Measurements from ENCODE around the gene DNMT3A.
A peak's percentile ranks its signal among the peaks of the same experiment; 100 is the strongest.

The DNMT3A gene

GRCh38 chr2:25363733-25364132 lies 22.0 kb upstream of the DNMT3A start:
- DNase-seq, result no peak
- Histone ChIP-seq H3K27ac (ENCODE audit: insufficient read depth, low read length, poor library complexity, severe bottlenecking) (no peak overlapping the region), H3K4me1 (ENCODE audit: control insufficient read depth, insufficient read depth, low read length, poor library complexity, severe bottlenecking) (peaks cover 8% of the 10 kb centered on the region), H3K9me3 (ENCODE audit: control insufficient read depth, low read length) (no peaks in the 10 kb centered on the region), H3K36me3 (ENCODE audit: control insufficient read depth, insufficient read depth, low read length) (no peaks in the 10 kb centered on the region), H3K27me3 (replicated peaks; ENCODE audit: control insufficient read depth, insufficient read depth, low read length, poor library complexity, severe bottlenecking) (no peaks in the 10 kb centered on the region), H3K4me3 (ENCODE audit: insufficient read depth, low read depth, low read length, poor library complexity, severe bottlenecking) (no peak overlapping the region)

GRCh38 chr2:25362434-25363145 lies 20.9 kb upstream of the DNMT3A start:
- peak; percentile 38 to 50 (median 49) for DNase-seq
- peak overlapping the region; percentile 73 for H3K27ac ChIP-seq (ENCODE audit: insufficient read depth, low read length, poor library complexity, severe bottlenecking)
- H3K27me3 ChIP-seq (replicated peaks; ENCODE audit: control insufficient read depth, insufficient read depth, low read length, poor library complexity, severe bottlenecking), result no peaks in the 10 kb centered on the region
- H3K9me3 ChIP-seq (ENCODE audit: control insufficient read depth, low read length), result no peaks in the 10 kb centered on the region
- H3K36me3 ChIP-seq (ENCODE audit: control insufficient read depth, insufficient read depth, low read length), result no peaks in the 10 kb centered on the region
- H3K4me1 ChIP-seq (ENCODE audit: control insufficient read depth, insufficient read depth, low read length, poor library complexity, severe bottlenecking), result peaks cover 8% of the 10 kb centered on the region
- H3K4me3 ChIP-seq (ENCODE audit: insufficient read depth, low read depth, low read length, poor library complexity, severe bottlenecking), result peak overlapping the region; percentile 57

GRCh38 chr2:25362049-25362433 lies 20.3 kb upstream of the DNMT3A start:
- Histone ChIP-seq H3K4me1 (ENCODE audit: control insufficient read depth, insufficient read depth, low read length, poor library complexity, severe bottlenecking) (peaks cover 8% of the 10 kb centered on the region), H3K27ac (ENCODE audit: insufficient read depth, low read length, poor library complexity, severe bottlenecking) (peak overlapping the region; percentile 73), H3K4me3 (ENCODE audit: insufficient read depth, low read depth, low read length, poor library complexity, severe bottlenecking) (peak overlapping the region; percentile 57), H3K27me3 (replicated peaks; ENCODE audit: control insufficient read depth, insufficient read depth, low read length, poor library complexity, severe bottlenecking) (no peaks in the 10 kb centered on the region), H3K9me3 (ENCODE audit: control insufficient read depth, low read length) (no peaks in the 10 kb centered on the region), H3K36me3 (ENCODE audit: control insufficient read depth, insufficient read depth, low read length) (no peaks in the 10 kb centered on the region)
- DNase-seq, result peak; percentile 88 to 92 (median 89)

GRCh38 chr2:25361261-25362048 lies 19.7 kb upstream of the DNMT3A start:
- H3K36me3 ChIP-seq (ENCODE audit: control insufficient read depth, insufficient read depth, low read length), result no peaks in the 10 kb centered on the region
- peak overlapping the region; percentile 57 for H3K4me3 ChIP-seq (ENCODE audit: insufficient read depth, low read depth, low read length, poor library complexity, severe bottlenecking)
- no peaks in the 10 kb centered on the region for H3K27me3 ChIP-seq (replicated peaks; ENCODE audit: control insufficient read depth, insufficient read depth, low read length, poor library complexity, severe bottlenecking)
- peaks cover 8% of the 10 kb centered on the region for H3K4me1 ChIP-seq (ENCODE audit: control insufficient read depth, insufficient read depth, low read length, poor library complexity, severe bottlenecking)
- no peaks in the 10 kb centered on the region for H3K9me3 ChIP-seq (ENCODE audit: control insufficient read depth, low read length)
- no peak overlapping the region for H3K27ac ChIP-seq (ENCODE audit: insufficient read depth, low read length, poor library complexity, severe bottlenecking)
- DNase-seq, result no peak

GRCh38 chr2:25358836-25359235 lies 17.1 kb upstream of the DNMT3A start:
- peaks cover 8% of the 10 kb centered on the region for H3K4me1 ChIP-seq (ENCODE audit: control insufficient read depth, insufficient read depth, low read length, poor library complexity, severe bottlenecking)
- H3K27ac ChIP-seq (ENCODE audit: insufficient read depth, low read length, poor library complexity, severe bottlenecking), result no peak overlapping the region
- H3K4me3 ChIP-seq (ENCODE audit: insufficient read depth, low read depth, low read length, poor library complexity, severe bottlenecking), result no peak overlapping the region
- H3K36me3 ChIP-seq (ENCODE audit: control insufficient read depth, insufficient read depth, low read length), result no peaks in the 10 kb centered on the region
- H3K27me3 ChIP-seq (replicated peaks; ENCODE audit: control insufficient read depth, insufficient read depth, low read length, poor library complexity, severe bottlenecking), result no peaks in the 10 kb centered on the region
- H3K9me3 ChIP-seq (ENCODE audit: control insufficient read depth, low read length), result no peaks in the 10 kb centered on the region
- no peak for DNase-seq

- peaks cover 8% of the 10 kb centered on the region for H3K4me1 ChIP-seq (ENCODE audit: control insufficient read depth, insufficient read depth, low read length, poor library complexity, severe bottlenecking)
- no peak overlapping the region for H3K4me3 ChIP-seq (ENCODE audit: insufficient read depth, low read depth, low read length, poor library complexity, severe bottlenecking)
- no peaks in the 10 kb centered on the region for H3K9me3 ChIP-seq (ENCODE audit: control insufficient read depth, low read length)
- H3K27ac ChIP-seq (ENCODE audit: insufficient read depth, low read length, poor library complexity, severe bottlenecking), result no peak overlapping the region
- no peaks in the 10 kb centered on the region for H3K27me3 ChIP-seq (replicated peaks; ENCODE audit: control insufficient read depth, insufficient read depth, low read length, poor library complexity, severe bottlenecking)
- no peaks in the 10 kb centered on the region for H3K36me3 ChIP-seq (ENCODE audit: control insufficient read depth, insufficient read depth, low read length)
- DNase-seq, result no peak
These were observed 16.6 kb upstream of the DNMT3A start for GRCh38 chr2:25358249-25358815.

- Histone ChIP-seq H3K36me3 (ENCODE audit: control insufficient read depth, insufficient read depth, low read length) (no peaks in the 10 kb centered on the region), H3K9me3 (ENCODE audit: control insufficient read depth, low read length) (no peaks in the 10 kb centered on the region), H3K27me3 (replicated peaks; ENCODE audit: control insufficient read depth, insufficient read depth, low read length, poor library complexity, severe bottlenecking) (peaks cover 6% of the 10 kb centered on the region), H3K4me3 (ENCODE audit: insufficient read depth, low read depth, low read length, poor library complexity, severe bottlenecking) (no peak overlapping the region), H3K4me1 (ENCODE audit: control insufficient read depth, insufficient read depth, low read length, poor library complexity, severe bottlenecking) (no peaks in the 10 kb centered on the region), H3K27ac (ENCODE audit: insufficient read depth, low read length, poor library complexity, severe bottlenecking) (no peak overlapping the region)
- DNase-seq, result no peak
These were observed 14.4 kb upstream of the DNMT3A start for GRCh38 chr2:25356088-25356487.

- Histone ChIP-seq H3K27me3 (replicated peaks; ENCODE audit: control insufficient read depth, insufficient read depth, low read length, poor library complexity, severe bottlenecking) (peaks cover 6% of the 10 kb centered on the region), H3K4me3 (ENCODE audit: insufficient read depth, low read depth, low read length, poor library complexity, severe bottlenecking) (no peak overlapping the region), H3K27ac (ENCODE audit: insufficient read depth, low read length, poor library complexity, severe bottlenecking) (no peak overlapping the region), H3K4me1 (ENCODE audit: control insufficient read depth, insufficient read depth, low read length, poor library complexity, severe bottlenecking) (no peaks in the 10 kb centered on the region), H3K36me3 (ENCODE audit: control insufficient read depth, insufficient read depth, low read length) (no peaks in the 10 kb centered on the region), H3K9me3 (ENCODE audit: control insufficient read depth, low read length) (no peaks in the 10 kb centered on the region)
- no peak for DNase-seq
These were observed 13.5 kb upstream of the DNMT3A start for GRCh38 chr2:25355270-25355669.

- H3K36me3 ChIP-seq (ENCODE audit: control insufficient read depth, insufficient read depth, low read length), result no peaks in the 10 kb centered on the region
- H3K4me3 ChIP-seq (ENCODE audit: insufficient read depth, low read depth, low read length, poor library complexity, severe bottlenecking), result no peak overlapping the region
- peaks cover 6% of the 10 kb centered on the region for H3K27me3 ChIP-seq (replicated peaks; ENCODE audit: control insufficient read depth, insufficient read depth, low read length, poor library complexity, severe bottlenecking)
- no peak overlapping the region for H3K27ac ChIP-seq (ENCODE audit: insufficient read depth, low read length, poor library complexity, severe bottlenecking)
- DNase-seq, result no peak
- H3K4me1 ChIP-seq (ENCODE audit: control insufficient read depth, insufficient read depth, low read length, poor library complexity, severe bottlenecking), result no peaks in the 10 kb centered on the region
- H3K9me3 ChIP-seq (ENCODE audit: control insufficient read depth, low read length), result no peaks in the 10 kb centered on the region
These were observed 12.4 kb upstream of the DNMT3A start for GRCh38 chr2:25354116-25354515.

- no peaks in the 10 kb centered on the region for H3K9me3 ChIP-seq (ENCODE audit: control insufficient read depth, low read length)
- H3K4me1 ChIP-seq (ENCODE audit: control insufficient read depth, insufficient read depth, low read length, poor library complexity, severe bottlenecking), result no peaks in the 10 kb centered on the region
- no peak overlapping the region for H3K27ac ChIP-seq (ENCODE audit: insufficient read depth, low read length, poor library complexity, severe bottlenecking)
- peaks cover 6% of the 10 kb centered on the region for H3K27me3 ChIP-seq (replicated peaks; ENCODE audit: control insufficient read depth, insufficient read depth, low read length, poor library complexity, severe bottlenecking)
- H3K36me3 ChIP-seq (ENCODE audit: control insufficient read depth, insufficient read depth, low read length), result no peaks in the 10 kb centered on the region
- no peak overlapping the region for H3K4me3 ChIP-seq (ENCODE audit: insufficient read depth, low read depth, low read length, poor library complexity, severe bottlenecking)
- no peak for DNase-seq
These were observed 7.7 kb upstream of the DNMT3A start for GRCh38 chr2:25349397-25349796.
